ENCODE results near the gene KRTAP10-1.

GRCh38 chr21:44529503-44530125 lies 10.4 kb downstream of the KRTAP10-1 start:
- TF ChIP-seq GATA3 (IDR thresholded peaks at IDR 0.05; ENCODE audit: low read depth, low read length) (no peak), GATA2 (IDR thresholded peaks at IDR 0.05; ENCODE audit: low read depth, low read length) (no peak)
